ENCODE measurements around the gene RBM38.

The RBM38 gene

GRCh38 chr20:57404006-57404405 is 12.8 kb downstream of the RBM38 start:
- no peak for DNase-seq

- DNase-seq, result no peak
Measured at GRCh38 chr20:57404419-57405072, 13.3 kb downstream of the RBM38 start.

DNA sequence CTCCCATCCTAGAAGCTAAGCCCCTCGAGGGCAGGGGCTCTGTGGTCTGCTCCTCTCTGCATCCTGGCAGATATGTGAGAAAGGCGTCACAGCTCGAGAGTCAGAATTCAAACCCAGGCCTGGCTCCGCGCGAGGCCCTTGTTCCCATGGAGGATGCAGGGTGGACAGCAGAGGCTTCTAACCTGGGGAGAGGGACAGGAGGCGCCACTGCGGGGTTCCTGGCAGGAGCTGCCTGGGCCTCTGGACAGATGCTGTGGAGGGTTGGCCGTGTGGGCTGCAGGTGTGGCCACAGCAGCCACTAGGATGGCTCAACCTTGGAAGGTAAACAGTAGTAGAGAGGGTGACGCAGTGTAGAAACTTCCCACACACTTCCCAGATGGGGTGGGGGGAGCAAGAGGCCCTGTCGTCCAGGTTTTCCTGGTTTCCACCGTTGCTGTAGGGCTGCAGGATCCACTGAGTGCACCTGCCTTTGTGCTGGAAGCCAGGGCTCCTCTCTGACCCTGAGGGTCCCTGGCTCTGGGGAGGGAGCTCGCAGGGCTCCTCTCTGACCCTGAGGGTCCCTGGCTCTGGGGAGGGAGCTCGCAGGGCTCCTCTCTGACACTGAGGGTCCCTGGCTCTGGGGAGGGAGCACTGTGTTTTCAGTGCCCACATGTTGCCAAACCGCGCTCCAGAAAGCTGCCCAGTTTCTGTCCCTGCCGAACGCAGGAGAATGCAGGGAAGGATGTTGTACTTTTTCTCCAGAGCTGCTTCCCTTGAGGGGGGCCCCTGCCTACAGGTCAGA is 14.2 kb downstream of the RBM38 start:
- DNase-seq, result no peak

DNA sequence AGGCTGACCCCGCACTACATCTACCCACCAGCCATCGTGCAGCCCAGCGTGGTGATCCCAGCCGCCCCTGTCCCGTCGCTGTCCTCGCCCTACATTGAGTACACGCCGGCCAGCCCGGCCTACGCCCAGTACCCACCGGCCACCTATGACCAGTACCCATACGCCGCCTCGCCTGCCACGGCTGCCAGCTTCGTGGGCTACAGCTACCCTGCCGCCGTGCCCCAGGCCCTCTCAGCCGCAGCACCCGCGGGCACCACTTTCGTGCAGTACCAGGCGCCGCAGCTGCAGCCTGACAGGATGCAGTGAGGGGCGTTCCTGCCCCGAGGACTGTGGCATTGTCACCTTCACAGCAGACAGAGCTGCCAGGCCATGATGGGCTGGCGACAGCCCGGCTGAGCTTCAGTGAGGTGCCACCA is 16.4 kb downstream of the RBM38 start:
- no peak for DNase-seq

DNA sequence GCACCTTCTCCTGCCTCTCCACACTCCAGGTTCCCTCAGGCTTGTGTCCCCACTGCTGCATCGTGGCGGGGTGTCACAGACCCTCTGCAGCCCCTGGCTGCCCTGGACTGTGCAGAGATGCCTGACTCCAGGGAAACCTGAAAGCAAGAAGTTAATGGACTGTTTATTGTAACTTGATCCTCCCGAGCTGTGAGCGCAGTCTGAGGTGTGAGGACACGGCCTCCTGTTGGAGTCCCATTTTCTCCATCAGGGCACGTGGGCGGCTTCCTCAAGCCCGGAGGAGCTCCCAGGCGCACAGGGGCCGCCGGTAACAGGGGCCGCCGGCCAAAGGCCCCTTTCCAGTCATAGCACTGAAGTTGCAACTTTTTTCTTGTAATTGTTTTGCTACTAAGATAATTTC is 16.9 kb downstream of the RBM38 start:
- no peak for DNase-seq

- no peak for DNase-seq
Measured at GRCh38 chr20:57408536-57409233, 17.5 kb downstream of the RBM38 start.

DNA sequence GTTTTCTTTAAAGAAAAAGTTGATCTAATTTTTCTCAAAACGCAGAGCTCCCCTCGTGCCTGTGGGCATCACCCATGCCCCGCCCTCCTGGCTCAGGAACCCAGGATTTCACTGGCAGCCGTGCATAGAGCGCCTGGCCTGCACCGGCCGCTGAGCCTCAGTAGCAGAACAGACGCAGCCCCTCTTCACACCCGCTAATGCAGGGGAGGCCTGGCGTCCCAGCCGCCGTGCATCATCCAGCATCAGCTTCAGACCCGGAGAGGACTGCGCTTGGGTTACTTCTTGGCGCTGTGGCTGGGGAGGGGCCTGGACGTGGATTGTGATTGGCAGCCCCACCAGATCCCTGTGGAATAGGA is 18.1 kb downstream of the RBM38 start:
- DNase-seq, result no peak

DNA sequence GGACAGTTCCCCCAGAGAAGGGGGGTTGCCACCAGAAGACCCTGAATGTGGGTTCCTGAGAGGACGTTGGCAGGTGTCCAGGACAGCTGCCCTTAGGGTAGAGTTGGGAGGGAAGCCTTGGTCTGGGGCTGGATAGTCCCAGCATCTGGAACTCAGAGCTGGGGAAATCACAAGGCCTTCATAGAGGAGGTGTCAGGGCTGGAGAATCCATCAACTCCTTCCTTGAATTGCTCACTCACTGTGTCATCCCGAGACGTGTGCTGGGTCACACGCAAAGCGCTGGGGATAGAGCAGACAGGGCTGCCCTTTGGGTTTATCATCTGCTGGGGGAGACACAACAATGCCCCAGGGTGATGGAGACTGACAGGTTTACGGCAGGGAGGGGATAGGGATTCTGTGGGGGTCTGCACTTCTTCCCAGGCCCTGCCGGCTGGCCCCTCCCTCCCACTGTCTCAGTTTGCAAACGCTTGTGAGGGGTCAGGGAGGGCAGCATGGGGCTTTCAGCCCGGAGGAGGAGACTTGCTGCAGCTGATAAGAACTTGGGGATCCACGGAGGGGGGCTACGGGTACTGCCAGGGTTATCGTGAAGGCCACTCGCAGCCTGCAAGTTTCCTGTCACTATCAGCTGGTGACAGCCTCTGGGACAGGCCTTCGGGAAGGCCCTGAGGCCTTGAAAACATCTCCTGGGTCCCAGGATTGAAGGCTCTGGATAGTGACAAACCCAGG is 18.6 kb downstream of the RBM38 start:
- DNase-seq, result no peak

DNA sequence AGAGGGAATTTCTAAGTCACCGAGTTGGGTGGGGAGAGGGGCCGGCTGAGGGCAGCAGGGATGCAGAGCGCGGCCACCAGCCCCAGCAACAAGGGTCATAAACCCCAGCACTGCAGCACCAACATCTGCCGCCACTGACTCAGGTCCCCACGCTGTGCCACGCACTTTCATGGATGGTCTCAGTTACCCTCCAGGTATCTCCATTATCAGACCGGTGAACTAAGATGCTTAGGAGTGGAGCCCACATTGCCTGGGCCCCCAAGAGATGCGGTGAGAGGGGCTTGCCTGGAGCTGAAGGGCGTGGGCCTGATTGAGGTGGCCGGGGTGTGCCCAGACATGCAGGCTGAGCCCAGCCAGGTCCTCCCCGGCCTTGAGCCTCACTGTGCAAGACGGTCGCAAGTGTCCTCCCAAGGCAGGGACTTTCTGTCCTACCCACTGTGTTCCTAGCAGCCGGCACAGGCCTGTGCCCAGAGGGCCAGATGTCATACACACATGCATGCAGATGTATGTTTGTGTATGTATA is 19.3 kb downstream of the RBM38 start:
- no peak for DNase-seq

- DNase-seq, result no peak
Measured at GRCh38 chr20:57410924-57411323, 19.7 kb downstream of the RBM38 start.

DNA sequence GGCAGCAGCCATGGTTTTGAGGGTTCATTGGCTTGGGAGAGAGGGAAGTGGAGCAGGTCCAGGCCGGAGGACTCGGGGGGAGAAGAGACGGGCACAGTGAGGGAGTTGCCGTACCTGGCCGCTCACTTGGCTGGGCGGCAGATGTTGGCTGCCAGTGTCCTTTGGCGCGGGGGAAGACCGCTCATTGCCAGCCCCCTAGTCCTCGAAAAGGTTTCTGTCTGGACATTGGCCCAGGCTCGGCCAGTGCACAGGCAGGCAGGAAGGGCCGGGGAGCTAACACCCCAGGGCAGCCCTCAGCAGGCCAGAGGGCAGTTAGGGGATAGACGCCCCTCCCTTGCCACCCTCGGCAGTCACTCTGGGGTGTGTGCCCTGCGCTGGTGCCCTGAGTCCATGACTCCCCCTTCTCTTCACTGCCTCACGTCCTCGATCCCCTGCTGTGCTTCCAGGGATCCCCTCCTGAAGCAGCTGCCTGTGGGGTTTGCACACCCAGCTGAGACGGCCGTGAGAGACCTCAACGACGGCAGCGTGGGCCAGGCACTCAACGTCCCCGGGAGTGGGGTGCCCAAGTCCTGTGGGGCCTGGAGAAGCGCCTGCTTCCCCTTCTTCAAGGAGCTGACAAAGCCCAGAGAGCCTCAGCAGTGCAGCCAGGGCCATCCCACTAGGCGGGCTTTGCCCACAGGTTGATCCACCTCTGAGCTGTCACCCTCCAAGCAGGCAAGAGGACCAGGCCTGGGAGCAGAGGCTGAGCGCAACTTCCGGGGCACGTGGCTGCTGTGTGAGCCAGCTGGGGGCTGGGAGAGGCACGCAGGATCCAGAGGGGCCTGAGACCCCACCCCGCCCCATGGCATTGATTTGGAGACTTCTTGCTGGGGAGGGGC is 20.4 kb downstream of the RBM38 start:
- no peak for DNase-seq

DNA sequence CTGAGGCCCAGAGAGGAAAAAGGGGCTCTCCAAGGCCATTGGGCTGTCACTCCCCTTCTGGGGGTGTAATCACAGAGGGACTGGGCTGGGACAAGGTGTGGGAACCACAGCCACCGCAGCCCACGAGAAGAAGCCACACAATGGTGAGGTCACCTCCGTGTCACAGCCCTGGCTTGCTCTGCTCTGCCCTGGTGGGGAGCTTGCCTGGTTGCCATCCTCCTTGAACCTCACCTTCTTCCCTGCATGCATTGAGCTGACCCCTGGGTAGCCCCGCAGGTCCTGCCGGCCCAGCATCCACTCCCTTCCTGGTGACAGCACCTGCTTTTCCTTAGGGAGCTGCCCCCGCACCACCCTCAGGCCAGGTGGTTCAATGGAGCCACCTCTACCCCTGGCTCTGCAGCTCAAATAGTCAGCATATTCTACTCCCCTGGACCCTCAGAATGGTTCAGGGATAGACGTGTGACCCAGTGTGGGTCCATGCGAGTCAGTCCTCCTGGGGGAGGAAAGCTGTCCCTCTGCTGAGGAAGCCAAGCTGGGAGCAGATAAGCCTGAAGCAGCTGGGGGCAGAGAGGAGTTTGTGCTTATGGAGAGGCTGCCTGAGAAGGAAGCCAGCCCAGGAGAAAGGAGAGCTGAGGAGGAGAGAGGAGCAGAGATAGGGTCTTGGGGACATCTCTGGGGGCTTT is 21.3 kb downstream of the RBM38 start:
- no peak for DNase-seq

DNA sequence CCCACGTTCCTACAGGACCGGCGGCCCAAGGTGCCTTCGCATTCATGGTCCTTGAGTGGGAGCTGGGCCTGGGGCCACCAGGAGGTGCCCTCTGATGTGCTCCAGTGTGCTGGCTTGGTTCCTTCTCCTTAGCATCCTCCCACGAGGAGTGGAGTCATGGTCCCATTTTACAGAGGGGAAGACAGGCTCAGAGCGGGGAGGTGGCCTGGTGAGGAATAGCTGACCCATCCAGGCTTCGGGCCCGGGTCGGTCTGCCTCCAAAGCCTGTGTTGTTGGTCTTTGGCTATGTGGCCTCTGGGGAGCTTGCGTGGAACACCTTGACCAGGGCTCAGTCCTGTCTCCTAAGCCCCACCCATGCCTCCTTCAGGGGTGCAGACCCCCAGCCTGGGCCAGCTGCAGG is 22.8 kb downstream of the RBM38 start:
- DNase-seq, result no peak

- DNase-seq, result no peak
Measured at GRCh38 chr20:57414867-57415592, 23.8 kb downstream of the RBM38 start.

DNA sequence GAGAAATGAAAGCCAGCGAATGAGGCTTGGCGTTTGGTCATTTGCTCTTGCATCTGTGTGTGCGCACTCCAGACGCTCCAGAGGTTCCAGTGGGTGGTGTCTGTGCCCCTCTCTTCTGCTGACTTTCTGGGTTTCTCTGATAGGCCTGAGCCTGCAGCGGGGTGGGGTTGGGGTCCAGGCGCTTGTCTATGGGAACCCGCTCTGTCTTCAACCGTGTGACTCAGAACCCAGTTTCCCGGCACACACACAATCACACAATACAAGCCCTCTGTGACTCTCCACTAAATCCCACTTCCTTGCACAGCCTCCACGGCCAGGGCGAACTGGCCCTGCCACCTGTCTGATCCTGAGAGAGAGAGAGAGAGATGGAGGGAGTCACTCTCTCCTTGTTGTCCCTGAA is 24.6 kb downstream of the RBM38 start:
- DNase-seq, result no peak

DNA sequence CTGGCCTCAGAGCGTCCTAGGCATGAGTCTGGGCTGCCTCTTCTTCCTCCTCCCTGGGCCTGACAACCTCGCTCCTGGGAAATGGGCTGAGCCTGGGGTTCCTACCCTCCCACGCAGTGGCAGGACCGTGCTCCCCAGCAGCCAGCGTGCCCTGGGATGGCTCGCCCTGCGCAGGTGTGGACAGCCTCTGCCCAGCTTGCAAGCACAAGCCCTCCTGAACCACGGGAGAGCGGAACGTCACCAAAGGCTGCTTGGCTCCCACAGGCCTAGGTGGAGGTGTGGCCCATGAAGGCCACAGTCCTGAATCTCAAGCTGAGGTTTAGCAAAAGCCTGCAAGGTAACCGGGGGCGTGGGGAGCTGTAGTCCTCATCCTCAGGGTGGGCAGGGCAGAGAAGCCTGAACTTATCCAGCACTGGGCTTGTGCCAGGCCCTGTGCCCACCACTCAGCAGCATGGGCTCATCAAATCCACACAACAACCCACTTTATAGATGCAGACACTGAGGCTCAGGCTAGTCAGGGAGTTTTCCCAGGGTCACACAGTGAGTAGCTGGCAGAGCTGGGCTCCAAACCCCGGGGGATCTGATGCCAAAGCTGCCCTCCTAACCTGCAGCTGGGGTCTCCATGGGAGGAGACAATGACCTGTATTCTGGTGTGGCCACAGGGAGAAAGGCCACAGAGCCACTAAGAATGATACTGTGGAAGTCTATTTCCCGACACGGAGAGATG is 25.3 kb downstream of the RBM38 start:
- DNase-seq, result no peak

GRCh38 chr20:57417051-57417689 is 26.0 kb downstream of the RBM38 start:
- DNase-seq, result no peak

GRCh38 chr20:57417830-57418780 is 26.9 kb downstream of the RBM38 start:
- DNase-seq, result no peak
